NCI-H2227 treated with DMSO at 0.1 percent for 48 hours (cell line): ENCODE data around the gene MAP2K6.

ENCODE experiments used
- DNase-seq: peaks from one replicate; lab custom pipeline; 2025; lab: John Stamatoyannopoulos, UW

Gene MAP2K6

DNA sequence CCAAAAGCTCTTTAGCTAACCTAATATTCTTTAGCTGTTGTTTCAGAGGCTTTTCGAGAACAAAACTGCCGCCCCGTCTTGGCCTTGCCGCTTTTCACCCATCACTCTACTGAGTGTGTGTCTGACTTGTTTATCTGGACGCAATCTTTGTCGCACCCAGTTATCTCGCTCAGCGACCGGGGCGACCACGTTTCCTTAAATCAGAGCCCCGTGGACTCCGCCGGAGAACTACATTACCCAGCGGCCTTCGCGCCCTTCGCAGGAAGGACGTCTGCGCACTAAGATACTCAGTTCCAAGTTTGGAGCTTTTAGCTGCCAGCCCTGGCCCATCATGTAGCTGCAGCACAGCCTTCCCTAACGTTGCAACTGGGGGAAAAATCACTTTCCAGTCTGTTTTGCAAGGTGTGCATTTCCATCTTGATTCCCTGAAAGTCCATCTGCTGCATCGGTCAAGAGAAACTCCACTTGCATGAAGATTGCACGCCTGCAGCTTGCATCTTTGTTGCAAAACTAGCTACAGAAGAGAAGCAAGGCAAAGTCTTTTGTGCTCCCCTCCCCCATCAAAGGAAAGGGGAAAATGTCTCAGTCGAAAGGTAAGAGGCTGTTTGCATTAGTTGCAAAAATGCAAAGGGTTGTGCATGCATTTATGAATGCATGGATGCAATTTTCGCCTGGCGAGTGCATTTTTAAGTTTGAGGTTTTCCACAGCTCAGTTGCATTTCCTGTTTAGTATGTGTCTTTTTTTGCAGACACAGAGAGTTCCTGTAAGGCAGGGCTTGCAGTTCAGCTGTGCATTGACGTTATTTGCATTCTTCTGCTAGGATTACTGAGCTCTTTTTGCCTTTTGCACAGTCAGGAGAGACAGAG, at the start of gene MAP2K6:
Gene MAP2K6 (plus strand): TSS at position 290 of the 867 bp plus-strand sequence. CDS start 288 bp downstream, at position 578.
- DNase-seq, result peak; percentile 82

DNA sequence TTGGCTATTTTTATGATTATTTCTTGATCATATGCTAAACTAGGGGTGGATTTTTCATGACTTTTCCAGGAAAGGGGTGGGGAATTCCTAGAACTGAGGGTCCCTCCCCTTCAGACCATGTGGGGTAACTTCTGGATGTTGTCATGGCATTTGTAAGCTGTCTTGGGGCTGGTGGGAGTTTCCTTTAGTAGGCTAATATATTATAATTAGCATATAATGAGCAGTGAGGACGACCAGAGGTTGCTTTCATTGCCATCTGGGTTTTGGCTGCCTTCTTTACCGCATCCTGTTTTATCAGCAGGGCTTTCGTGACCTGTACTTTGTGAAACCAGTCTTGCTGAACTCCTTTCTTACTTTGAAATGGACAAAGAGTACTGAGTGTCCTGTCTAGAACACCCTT, 47.2 kb upstream of the MAP2K6 start:
- DNase-seq, result no peak

DNA sequence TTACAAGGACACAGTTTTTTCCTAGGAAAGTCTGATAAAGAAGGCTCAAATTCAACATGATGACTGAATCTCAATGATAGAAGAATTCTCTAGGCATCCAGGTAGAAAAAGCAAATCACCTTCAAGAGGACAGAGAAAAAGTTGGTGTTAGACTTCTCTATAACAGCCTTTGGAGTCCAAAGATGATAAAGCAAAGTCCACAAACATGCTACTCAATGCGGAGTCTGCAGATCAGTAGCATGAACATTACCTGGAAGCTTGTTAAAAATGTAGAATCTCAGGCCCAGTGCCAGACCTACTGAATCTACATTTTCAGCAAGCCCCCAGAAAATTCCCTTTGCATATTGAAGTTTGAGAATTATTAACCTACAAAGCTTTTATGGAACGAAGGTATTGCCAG, 41.4 kb upstream of the MAP2K6 start:
- DNase-seq, result no peak

DNA sequence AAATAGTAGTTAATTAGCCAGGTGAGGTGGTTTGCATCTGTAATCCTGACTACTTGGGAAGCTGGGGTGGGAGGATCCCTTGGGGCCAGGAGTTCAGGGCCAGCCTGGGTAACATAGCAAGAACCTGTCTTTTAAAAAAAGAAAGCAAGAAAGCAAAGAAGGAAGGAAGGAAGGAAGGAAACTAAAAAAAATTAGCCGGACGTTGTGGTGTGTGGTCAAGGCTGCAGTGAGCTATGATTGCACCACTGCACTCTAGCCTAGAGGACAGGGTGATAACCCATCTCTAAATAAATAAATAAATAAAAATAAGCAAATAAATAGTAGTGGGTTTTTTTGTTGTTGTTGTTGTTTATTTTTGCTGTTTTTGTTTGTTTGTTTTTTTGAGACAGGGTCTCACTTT, 39.3 kb upstream of the MAP2K6 start:
- DNase-seq, result no peak

DNA sequence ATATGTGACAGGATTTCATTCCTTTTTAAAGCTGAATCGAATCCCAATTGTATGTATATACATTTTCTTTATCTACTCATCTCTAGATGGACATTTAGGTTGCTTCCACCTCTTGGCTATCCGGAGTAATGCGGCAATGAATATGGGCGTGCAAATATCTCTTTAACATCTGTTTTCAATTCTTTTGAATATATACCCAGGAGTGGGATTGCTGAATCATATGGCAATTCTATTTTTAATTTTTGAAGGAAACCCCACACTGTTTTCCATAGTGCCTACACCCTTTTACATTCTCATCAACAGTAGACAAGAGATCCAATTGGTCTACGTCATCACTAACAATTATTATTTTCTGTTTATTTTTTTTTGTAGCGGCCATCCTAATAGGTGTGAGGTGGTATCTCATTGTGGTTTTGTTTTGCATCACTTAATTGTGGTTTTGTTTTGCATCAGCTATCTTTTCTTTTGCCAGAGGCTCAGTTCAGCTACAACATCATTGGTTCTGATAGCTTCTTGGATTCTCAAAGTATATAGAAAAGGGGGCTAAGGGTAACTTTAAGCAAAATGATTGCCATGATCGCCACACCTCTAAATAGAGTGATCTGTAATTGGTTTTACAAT, 25.6 kb upstream of the MAP2K6 start:
- DNase-seq, result no peak

DNA sequence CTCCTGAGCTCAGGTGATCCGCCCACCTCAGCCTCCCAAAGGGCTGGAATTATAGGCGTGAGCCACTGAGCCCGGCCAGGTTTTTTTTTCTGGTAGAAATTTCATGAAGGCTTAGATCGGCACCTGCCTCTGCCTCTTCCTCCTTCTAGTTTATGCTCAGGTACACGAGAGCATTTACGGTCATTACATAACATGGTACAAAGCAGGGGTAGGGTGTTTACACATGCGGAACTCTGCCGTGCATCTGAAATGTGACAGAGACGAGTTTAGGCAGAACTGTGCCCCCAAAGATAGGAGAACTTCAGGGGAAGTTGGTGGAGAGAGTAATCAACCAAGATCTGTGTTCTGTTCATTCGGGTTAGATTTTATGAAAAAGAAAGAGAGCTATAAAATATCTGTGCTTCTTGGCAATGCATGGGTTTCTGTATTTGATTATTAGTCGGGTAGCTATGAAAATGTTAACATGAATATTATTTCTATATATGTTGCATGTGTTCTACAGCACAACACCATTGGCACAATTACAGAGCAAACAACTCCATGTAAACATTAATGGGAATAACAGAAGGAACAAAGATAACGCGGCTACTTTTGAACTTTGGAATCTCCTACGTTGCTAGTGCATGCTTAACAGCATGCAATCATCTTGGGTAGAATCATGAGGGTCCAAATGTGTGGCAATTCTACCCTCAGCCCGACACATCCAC, 23.5 kb upstream of the MAP2K6 start:
- DNase-seq, result no peak

DNA sequence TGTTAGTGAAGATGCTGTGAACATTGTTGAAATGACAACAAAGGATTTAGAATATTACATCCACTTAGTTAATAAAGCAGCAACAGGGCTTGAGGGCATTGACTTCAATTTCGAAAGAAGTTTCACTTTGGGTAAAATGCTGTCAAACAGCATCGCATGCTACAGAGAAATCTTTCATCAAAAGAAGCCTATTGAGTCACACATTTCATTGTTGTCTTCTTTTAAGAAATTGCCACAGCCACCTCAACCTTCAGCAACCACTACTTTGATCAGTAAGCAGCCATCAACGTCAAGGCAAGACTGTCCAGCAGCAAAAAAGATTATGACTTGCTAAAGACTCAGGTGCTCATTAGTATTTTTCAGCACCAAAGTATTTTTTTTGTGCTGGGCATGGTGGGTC, 13.2 kb upstream of the MAP2K6 start:
- DNase-seq, result no peak

DNA sequence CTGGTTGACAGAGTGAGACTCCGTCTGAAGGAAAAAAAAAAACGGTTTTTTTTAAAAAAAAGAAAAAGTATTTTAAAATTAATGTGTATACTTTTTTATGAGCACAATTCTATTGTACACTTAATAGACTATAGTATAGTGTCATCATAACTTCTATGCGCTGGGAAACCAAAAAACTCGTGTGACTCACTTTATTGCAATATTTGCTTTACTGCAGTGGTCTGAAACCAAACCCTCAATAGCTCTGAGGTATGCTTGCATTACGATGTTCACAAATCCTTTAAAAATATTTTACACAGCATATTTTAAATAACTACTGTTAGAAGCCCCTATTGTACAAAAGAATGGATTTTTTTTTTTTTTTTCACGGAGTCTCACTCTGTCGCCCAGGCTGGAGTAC, 12.4 kb upstream of the MAP2K6 start:
- no peak for DNase-seq

DNA sequence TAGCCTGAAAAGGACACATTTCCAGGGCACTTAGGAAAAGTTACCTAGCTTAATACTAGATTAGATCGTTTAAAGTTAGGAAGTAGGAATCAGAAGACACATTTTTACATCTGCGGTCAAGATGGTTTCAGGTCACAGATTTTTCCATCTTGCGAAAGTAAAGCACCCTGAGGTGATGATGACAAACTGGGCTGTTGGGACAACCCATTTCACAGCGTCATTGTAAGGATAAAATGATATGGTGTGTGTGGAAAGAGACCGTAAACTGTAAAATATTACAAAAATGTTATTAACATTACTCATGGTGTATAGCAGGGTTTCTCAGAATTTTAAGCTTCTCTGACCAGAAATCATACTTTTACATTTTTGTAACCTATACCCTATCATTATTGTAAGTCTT, 10.1 kb upstream of the MAP2K6 start:
- DNase-seq, result no peak

DNA sequence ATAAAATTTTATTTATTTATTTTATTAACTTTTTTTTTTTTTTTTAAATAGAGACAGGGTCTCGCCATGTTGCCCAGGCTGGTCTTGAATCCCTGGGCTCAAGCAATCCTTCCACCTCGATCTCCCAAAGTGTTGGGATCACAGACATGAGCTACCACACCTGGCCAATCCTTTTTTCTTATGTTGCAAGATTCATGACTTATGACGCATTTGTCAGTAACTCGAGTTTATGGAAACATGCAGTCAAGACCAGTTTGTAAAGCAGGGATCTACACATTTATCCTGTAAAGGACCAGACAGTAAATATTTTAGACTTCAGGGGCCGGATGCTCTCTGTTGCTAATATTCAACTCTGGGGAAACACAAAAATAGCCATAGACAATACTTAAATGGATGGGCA, 9.4 kb upstream of the MAP2K6 start:
- no peak for DNase-seq

DNA sequence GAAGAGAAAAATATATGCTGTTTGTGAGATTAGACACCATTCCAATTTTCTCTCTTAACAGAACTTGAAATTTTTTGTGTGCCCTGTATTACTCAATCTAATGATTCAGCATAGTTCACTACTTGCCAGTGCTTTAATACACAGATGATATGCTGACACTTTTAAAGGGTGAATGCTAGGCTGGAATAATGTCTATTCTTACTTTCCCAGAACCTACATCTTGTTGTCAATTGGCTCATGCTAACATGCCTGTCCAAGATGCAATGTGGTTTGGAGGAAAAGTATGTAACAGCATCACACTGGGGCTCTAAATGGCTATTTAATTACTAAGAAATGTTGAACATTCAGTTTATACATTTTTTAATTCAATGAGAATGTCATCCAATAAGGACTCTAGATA, 7.6 kb upstream of the MAP2K6 start:
- no peak for DNase-seq

DNA sequence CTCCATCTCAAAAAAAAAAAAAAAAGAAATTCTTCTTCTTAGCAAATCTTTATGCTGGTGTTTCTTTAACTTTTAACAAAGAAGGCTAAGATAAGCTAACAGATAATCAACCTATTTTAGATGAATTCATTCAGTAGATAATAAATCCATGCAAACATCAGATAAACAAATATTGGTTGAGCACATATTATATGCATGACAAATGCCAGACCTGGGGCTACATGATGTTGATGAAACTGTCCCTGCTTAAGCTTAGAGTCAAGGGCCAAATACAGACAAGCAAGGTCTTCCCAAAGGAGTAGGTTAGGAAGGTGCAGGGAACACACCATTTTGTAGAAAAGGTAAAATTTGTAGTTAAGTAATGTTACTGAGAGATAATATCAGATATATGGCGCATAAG, 6.7 kb upstream of the MAP2K6 start:
- DNase-seq, result no peak

DNA sequence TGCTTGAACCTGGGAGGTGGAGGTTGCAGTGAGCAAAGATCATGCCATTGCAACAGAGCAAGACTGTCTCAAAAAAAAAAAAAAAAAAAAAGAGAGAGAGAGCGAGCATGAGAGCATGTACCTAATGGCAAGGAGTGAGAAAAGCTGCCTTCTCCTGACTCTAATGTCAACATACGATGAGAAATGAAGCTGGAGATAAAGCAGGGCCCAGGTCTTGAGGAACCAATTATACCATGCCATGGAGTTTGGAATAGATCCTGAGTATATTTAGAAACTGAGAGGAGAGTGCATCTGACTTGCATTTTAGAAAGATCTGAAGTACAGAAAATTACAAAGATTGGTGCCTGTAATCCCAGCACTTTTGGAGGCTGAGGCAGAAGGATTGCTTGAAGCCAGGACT, 3.8 kb upstream of the MAP2K6 start:
- no peak for DNase-seq

DNA sequence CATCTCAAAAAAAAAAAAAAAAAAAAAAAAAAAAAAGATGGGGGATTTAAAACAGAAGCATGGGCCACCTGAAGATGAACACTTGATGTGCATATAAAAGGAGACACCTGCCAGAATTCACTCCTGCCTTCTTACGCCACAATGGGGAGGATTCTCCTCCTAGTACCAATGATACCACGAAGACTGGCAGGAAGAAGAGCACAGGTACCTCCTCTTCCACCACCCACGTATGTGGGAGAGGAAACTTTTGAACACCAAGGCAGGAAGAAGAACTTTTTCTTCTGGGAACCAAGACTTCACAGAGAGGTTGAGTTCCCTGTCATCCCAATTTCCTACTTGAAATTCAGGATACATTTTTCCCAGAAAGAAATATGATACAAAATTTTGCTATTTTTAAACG, 2.7 kb upstream of the MAP2K6 start:
- DNase-seq, result no peak

DNA sequence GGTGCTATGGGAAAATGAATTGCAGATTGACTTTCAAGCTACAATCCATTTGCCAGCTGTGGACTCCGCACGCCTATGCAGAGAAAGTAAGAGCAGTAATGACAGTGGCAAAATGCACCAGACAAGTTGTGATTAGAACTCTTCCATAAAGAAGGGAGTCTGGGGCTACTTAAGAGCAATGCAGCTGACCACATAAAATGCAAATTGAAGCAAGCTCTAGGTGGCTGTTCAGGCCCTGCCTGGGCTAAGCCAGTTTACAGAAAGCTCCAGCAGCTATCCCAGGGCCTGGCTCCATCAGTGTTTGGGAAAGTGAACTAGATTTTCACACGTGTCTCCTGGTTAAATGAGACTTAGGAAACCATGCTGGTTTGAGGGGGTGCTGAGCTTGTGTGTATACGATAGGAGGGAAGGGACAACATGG, 2.2 kb upstream of the MAP2K6 start:
- DNase-seq, result no peak

DNA sequence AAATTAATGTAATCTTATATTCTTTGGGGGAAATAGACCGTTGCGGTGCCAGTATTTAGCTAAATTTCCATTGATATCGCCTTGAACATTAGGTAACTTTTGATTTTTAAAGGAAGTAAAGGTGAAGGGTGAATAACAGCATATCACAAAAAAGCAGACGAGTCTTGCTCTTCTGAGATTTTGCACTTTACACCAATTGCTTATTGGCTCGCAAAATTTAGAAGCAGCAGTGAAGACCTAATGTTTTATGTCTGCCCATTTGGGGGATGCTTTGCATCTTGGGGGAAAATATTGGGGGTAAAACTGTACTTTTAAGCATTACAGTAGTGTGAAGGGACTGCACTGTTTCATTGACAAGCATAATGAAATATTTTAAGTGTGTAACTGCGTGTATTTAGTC, 934 bp downstream of the MAP2K6 start:
- no peak for DNase-seq

DNA sequence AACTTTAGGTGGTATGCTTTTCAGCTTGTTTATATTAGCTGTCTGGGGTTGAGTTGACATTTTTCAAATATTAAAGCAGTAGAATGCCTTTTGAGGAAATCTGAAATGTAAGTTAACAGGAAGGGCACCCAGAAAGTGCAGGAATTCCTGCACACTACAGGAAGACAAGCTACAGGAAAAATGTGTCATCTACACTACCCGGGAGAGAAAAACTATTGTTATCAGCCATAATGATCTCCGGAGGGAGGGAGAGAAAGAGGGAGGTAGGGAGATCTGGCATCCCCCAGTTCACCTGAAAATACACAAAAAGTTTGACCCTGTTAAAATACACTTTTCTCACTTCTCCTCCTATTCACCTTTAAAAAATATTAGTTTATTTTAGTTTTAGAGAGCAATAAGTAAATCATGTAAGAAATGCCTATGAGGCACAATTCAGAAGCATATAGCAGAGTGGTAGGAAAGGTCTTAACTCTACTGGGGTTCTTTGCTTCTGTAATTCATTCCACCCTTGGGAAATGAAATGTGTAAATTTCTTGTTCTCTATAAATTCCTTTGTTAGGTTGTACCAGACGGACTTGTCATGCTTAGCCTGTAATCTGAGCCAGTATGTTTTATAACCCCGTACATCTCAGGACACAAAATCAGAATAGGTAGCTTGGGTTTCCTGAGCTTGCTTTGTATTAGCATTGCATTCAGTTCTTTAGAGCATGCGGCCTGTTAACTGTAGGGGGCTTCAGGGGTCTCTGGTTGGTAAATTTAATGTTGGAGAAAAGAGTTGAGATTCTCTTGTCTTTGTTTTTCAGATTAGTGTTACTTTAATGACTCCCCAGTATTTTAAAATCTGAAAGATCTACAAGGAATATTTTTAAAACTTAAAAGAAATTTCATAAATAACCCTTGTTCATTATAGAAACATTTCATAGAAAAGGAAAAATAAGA, 3.3 kb downstream of the MAP2K6 start:
- no peak for DNase-seq

DNA sequence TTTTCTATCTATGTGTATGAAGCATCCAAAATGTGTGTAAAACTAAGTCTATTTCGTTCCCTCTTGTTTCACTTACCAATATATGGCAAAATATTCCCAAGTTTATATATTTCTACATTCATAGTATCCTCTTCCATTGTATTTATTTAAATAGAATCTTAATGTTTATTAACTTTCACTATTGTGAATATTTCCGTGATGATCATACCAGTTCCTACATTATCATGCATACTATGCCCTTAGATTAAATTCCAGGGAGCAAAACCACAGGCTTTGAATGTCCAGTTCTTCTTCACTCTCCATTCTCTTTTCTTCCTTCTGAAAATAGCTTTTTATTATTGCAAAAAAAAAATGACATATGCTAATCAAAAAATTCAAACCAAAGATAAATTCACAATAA, 4.0 kb downstream of the MAP2K6 start:
- no peak for DNase-seq

DNA sequence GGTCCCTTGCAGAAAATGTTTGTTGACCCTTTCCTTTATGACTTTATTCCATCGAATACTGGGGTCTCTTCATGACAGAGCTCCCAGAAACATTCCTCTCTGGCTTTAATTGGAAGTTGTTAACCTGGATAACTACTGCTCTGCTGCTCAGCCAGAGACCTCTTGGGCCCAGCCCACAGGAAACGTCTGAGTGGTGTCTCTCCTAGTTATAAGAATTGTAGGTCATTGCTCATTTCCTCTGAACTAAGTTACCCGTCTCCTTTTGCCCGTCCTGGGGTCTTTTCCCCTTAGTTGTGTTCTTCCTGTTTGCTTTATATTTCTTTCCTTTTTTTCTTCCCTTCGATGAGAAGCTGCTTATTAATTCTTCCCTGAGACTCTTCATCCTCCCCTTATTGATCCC, 9.0 kb downstream of the MAP2K6 start:
- no peak for DNase-seq

DNA sequence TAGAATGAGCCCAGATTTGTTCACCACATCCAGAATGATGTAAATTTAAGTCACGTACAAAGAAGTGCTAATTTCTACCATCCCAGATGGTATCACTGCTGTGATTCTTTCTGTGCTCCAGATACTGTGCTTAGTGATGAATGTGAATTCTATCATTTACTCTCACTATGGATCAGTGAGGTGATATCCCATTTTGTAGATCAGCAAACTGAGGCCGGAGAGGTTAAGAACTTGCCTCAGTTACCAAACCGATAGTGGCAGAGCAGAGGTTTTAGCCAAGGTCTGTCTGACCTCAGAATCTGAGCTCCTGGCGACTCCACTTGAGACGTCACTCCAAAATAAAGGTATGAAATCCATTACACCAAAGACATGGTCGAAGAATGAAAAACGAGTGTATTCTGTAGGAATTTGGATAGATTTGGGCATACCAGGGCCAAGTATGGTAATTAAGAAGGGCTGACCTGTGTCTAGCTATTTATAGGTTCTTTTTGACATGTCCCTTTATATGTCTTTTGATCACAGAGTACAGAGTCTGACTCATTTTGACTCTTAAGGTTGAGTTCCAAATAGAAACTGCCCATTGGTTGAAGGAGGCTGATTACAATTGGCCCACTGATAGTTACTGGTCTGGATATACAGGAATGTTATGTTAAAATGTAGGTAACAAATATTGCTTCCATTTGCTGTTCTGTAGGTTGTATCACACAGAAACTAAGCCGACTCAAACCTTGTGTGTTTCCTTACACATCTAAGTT, 10.0 kb downstream of the MAP2K6 start:
- DNase-seq, result no peak

DNA sequence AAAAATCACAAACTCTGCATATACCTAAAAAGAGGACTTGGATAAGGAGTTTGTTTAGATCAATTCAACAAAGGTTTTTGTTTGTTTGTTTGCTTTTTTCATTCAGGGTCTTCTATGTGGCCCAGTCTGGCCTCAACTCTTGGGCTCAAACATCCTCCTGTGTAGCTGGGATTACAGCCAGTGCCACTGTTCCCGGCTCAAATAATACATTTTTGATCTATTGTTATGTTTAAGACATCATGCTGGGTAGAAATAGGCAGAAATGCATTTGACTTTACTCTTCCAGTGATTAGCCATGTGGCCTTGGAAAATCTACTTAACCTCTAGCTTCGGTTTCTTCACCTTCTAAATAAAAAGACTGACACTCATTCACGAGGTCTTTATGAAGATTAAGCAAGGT, 11.5 kb downstream of the MAP2K6 start:
- DNase-seq, result peak; percentile 18
